OCI-LY3 (cell line): Measurements from ENCODE around the gene MAS1.

ENCODE experiments used
- H2AFZ ChIP-seq: fragments of 200-600, 300-600 bp; shearing (Covaris generic); 2 replicates; pipeline ENCODE4 v1.6.0; 2014; ENCODE audit warnings: antibody characterized with exemption, low read depth, low read length
- H3K27ac ChIP-seq: fragments of 200-600, 300-600 bp; sonication (generic); 2 replicates; pipeline ENCODE4 v1.5.1; 2014; ENCODE audit warnings: mild to moderate bottlenecking, low read length, moderate library complexity, mixed read lengths
- H3K27me3 ChIP-seq: fragments of 200-600, 300-600 bp; sonication (generic); 2 replicates; pipeline ENCODE4 v1.6.1; 2014; ENCODE audit warnings: low read depth, low read length, mixed read lengths
- H3K36me3 ChIP-seq: fragments of 200-600, 300-600 bp; sonication (generic); replicated peaks from 2 replicates; pipeline ENCODE3; 2014; ENCODE audit warnings: low read depth, low read length, mixed read lengths
- H3K4me1 ChIP-seq: fragments of 300-600, 200-600 bp; sonication (generic); 2 replicates; pipeline ENCODE4 v1.6.1; 2014; ENCODE audit warnings: low read length, mixed read lengths
- H3K4me2 ChIP-seq: fragments of 200-600, 300-600 bp; sonication (generic); 2 replicates; pipeline ENCODE4 v1.6.1; 2014; ENCODE audit warnings: low read length, mixed read lengths
- H3K4me3 ChIP-seq: fragments of 300-600, 200-600 bp; sonication (generic); 2 replicates; pipeline ENCODE4 v1.5.1; 2014; ENCODE audit warnings: antibody characterized with exemption, mild to moderate bottlenecking, low read length, moderate library complexity
- H3K79me2 ChIP-seq: fragments of 300-600, 200-600 bp; shearing (Covaris generic); 2 replicates; pipeline ENCODE4 v1.6.1; 2014; ENCODE audit warnings: mild to moderate bottlenecking, low read length, mixed read lengths
- H3K9ac ChIP-seq: fragments of 300-600, 200-600 bp; shearing (Covaris generic); 2 replicates; pipeline ENCODE4 v1.6.0; 2014; ENCODE audit warnings: mild to moderate bottlenecking, low read length, moderate library complexity
- H3K9me3 ChIP-seq: fragments of 200-600, 300-600 bp; shearing (Covaris generic); 2 replicates; pipeline ENCODE4 v1.6.1; 2014; ENCODE audit warnings: low read length, mixed read lengths; ENCODE audit not compliant: insufficient read depth
- H4K20me1 ChIP-seq: fragments of 200-600, 300-600 bp; sonication (generic); 2 replicates; pipeline ENCODE4 v1.6.1; 2016; ENCODE audit warnings: low read length, mixed read lengths; ENCODE audit not compliant: insufficient read depth
- EZH2phosphoT487 ChIP-seq: fragments of 200-600 bp; shearing (Covaris generic); IDR thresholded peaks from 2 replicates; pipeline ENCODE4 v1.6.1; 2018; ENCODE audit warnings: antibody characterized with exemption, mixed run types, low read depth
- TF ChIP-seq, protein P1 (sequence below): fragments of 200-600, 300-600 bp; sonication (generic); IDR thresholded peaks from 2 replicates; pipeline ENCODE4 v1.5.1; 2014; ENCODE audit warnings: antibody characterized with exemption, low read length, low read depth

MAS1 gene

GRCh38 chr6:159933077-159933476, 42.3 kb downstream of the MAS1 start:
- Histone ChIP-seq H3K79me2 (no peaks in the 10 kb centered on the region), H3K9ac (no peak overlapping the region), H4K20me1 (no peaks in the 10 kb centered on the region), H2AFZ (no peak overlapping the region), H3K9me3 (no peaks in the 10 kb centered on the region), H3K4me3 (no peak overlapping the region), H3K4me1 (peaks cover 37% of the 10 kb centered on the region), H3K27ac (no peak overlapping the region), H3K4me2 (no peak overlapping the region), H3K27me3 (no peaks in the 10 kb centered on the region), H3K36me3 (peaks cover 3% of the 10 kb centered on the region)
- TF ChIP-seq, protein P1, sequence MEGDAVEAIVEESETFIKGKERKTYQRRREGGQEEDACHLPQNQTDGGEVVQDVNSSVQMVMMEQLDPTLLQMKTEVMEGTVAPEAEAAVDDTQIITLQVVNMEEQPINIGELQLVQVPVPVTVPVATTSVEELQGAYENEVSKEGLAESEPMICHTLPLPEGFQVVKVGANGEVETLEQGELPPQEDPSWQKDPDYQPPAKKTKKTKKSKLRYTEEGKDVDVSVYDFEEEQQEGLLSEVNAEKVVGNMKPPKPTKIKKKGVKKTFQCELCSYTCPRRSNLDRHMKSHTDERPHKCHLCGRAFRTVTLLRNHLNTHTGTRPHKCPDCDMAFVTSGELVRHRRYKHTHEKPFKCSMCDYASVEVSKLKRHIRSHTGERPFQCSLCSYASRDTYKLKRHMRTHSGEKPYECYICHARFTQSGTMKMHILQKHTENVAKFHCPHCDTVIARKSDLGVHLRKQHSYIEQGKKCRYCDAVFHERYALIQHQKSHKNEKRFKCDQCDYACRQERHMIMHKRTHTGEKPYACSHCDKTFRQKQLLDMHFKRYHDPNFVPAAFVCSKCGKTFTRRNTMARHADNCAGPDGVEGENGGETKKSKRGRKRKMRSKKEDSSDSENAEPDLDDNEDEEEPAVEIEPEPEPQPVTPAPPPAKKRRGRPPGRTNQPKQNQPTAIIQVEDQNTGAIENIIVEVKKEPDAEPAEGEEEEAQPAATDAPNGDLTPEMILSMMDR, result no peak
- no peak for TF ChIP-seq EZH2phosphoT487

- no peak overlapping the region for H3K9ac ChIP-seq
These were observed 43.4 kb downstream of the MAS1 start for GRCh38 chr6:159934181-159934580.

GRCh38 chr6:159935065-159935464, 44.3 kb downstream of the MAS1 start:
- no peak overlapping the region for H3K4me2 ChIP-seq

More at GRCh38 chr6:159934181-159934580, 43.4 kb downstream of the MAS1 start:
- Histone ChIP-seq H3K27ac (no peak overlapping the region), H2AFZ (no peak overlapping the region), H4K20me1 (no peaks in the 10 kb centered on the region), H3K36me3 (peaks cover 3% of the 10 kb centered on the region), H3K9me3 (no peaks in the 10 kb centered on the region), H3K79me2 (no peaks in the 10 kb centered on the region), H3K4me1 (peaks cover 35% of the 10 kb centered on the region), H3K27me3 (no peaks in the 10 kb centered on the region), H3K4me2 (no peak overlapping the region), H3K4me3 (no peak overlapping the region)
- TF ChIP-seq EZH2phosphoT487, result no peak
- TF ChIP-seq, protein P1, result no peak

GRCh38 chr6:159935633-159936032, 44.8 kb downstream of the MAS1 start:
- TF ChIP-seq, protein P1, result no peak
- TF ChIP-seq EZH2phosphoT487, result no peak
- no peaks in the 10 kb centered on the region for H4K20me1 ChIP-seq
- no peak overlapping the region for H3K4me2 ChIP-seq
- no peaks in the 10 kb centered on the region for H3K27me3 ChIP-seq
- H3K9ac ChIP-seq, result no peak overlapping the region
- no peaks in the 10 kb centered on the region for H3K9me3 ChIP-seq
- no peak overlapping the region for H3K4me3 ChIP-seq
- no peaks in the 10 kb centered on the region for H3K79me2 ChIP-seq
- no peak overlapping the region for H3K27ac ChIP-seq
- H2AFZ ChIP-seq, result no peak overlapping the region
- H3K4me1 ChIP-seq, result peaks cover 21% of the 10 kb centered on the region
- H3K36me3 ChIP-seq, result peaks cover 3% of the 10 kb centered on the region

More at GRCh38 chr6:159935065-159935464, 44.3 kb downstream of the MAS1 start:
- Histone ChIP-seq H3K27me3 (no peaks in the 10 kb centered on the region), H3K4me1 (peaks cover 26% of the 10 kb centered on the region), H3K9ac (no peak overlapping the region), H3K9me3 (no peaks in the 10 kb centered on the region), H2AFZ (no peak overlapping the region), H4K20me1 (no peaks in the 10 kb centered on the region), H3K27ac (no peak overlapping the region), H3K4me3 (no peak overlapping the region), H3K36me3 (peaks cover 3% of the 10 kb centered on the region), H3K79me2 (no peaks in the 10 kb centered on the region)
- TF ChIP-seq, protein P1, result no peak
- TF ChIP-seq EZH2phosphoT487, result no peak
